ENCODE results near the gene TRIM46.

- TF ChIP-seq, protein P1, sequence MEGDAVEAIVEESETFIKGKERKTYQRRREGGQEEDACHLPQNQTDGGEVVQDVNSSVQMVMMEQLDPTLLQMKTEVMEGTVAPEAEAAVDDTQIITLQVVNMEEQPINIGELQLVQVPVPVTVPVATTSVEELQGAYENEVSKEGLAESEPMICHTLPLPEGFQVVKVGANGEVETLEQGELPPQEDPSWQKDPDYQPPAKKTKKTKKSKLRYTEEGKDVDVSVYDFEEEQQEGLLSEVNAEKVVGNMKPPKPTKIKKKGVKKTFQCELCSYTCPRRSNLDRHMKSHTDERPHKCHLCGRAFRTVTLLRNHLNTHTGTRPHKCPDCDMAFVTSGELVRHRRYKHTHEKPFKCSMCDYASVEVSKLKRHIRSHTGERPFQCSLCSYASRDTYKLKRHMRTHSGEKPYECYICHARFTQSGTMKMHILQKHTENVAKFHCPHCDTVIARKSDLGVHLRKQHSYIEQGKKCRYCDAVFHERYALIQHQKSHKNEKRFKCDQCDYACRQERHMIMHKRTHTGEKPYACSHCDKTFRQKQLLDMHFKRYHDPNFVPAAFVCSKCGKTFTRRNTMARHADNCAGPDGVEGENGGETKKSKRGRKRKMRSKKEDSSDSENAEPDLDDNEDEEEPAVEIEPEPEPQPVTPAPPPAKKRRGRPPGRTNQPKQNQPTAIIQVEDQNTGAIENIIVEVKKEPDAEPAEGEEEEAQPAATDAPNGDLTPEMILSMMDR (IDR thresholded peaks at IDR 0.05; ENCODE audit: insufficient read depth, low read depth, low read length): no peak
- TF ChIP-seq EZH2 (IDR thresholded peaks at IDR 0.05; ENCODE audit: insufficient read depth, low read length): no peak
Measured at GRCh38 chr1:155168456-155169210, 5.0 kb upstream of the TRIM46 start.

Data from astrocyte (in vitro differentiated cells and primary cell).